ENCODE data around the gene ARID3B.

- TF ChIP-seq CTCF (conservative IDR thresholded peaks at IDR 0.05; ENCODE audit: low read depth, low read length) (no peak), EZH2 (IDR thresholded peaks at IDR 0.05; ENCODE audit: low read length, unreplicated experiment) (no peak)
These were observed 38.7 kb upstream of the ARID3B start for GRCh38 chr15:74502301-74502700.
